ENCODE measurements around the gene NSG1.

NSG1 gene

GRCh38 chr4:4407299-4408131 lies 20.6 kb downstream of the NSG1 start:
- no peak for TF ChIP-seq TAF1 (IDR thresholded peaks at IDR 0.05; ENCODE audit: borderline replicate concordance, insufficient read depth, low read length)
- TF ChIP-seq SIN3A (IDR thresholded peaks at IDR 0.05; ENCODE audit: borderline replicate concordance, insufficient read depth, low read length) = no peak
- TF ChIP-seq POLR2AphosphoS5 (IDR thresholded peaks at IDR 0.05; ENCODE audit: low read depth, low read length) = no peak
- TF ChIP-seq FOXP2 (optimal IDR thresholded peaks at IDR 0.05; ENCODE audit: borderline replicate concordance, extremely low read depth, extremely low read length, insufficient read depth) = no peak
- no peak for TF ChIP-seq REST (IDR thresholded peaks at IDR 0.05; ENCODE audit: insufficient read depth in 1 of 2, low read depth in 2 of 2, low read length in 2 of 2)

GRCh38 chr4:4408132-4408523 lies 21.2 kb downstream of the NSG1 start:
- TF ChIP-seq FOXP2 (optimal IDR thresholded peaks at IDR 0.05; ENCODE audit: borderline replicate concordance, extremely low read depth, extremely low read length, insufficient read depth) (no peak), TAF1 (IDR thresholded peaks at IDR 0.05; ENCODE audit: borderline replicate concordance, insufficient read depth, low read length) (no peak)

GRCh38 chr4:4408576-4409335 lies 21.9 kb downstream of the NSG1 start:
- TF ChIP-seq TAF1 (IDR thresholded peaks at IDR 0.05; ENCODE audit: borderline replicate concordance, insufficient read depth, low read length) = no peak
- no peak for TF ChIP-seq FOXP2 (optimal IDR thresholded peaks at IDR 0.05; ENCODE audit: borderline replicate concordance, extremely low read depth, extremely low read length, insufficient read depth)
- no peak for TF ChIP-seq REST (IDR thresholded peaks at IDR 0.05; ENCODE audit: insufficient read depth in 1 of 2, low read depth in 2 of 2, low read length in 2 of 2)
- no peak for TF ChIP-seq POLR2AphosphoS5 (IDR thresholded peaks at IDR 0.05; ENCODE audit: low read depth, low read length)
- no peak for TF ChIP-seq SIN3A (IDR thresholded peaks at IDR 0.05; ENCODE audit: borderline replicate concordance, insufficient read depth, low read length)

GRCh38 chr4:4409416-4410115 lies 22.7 kb downstream of the NSG1 start:
- TF ChIP-seq POLR2AphosphoS5 (IDR thresholded peaks at IDR 0.05; ENCODE audit: low read depth, low read length) = no peak
- no peak for TF ChIP-seq FOXP2 (optimal IDR thresholded peaks at IDR 0.05; ENCODE audit: borderline replicate concordance, extremely low read depth, extremely low read length, insufficient read depth)
- no peak for TF ChIP-seq REST (IDR thresholded peaks at IDR 0.05; ENCODE audit: insufficient read depth in 1 of 2, low read depth in 2 of 2, low read length in 2 of 2)
- no peak for TF ChIP-seq TAF1 (IDR thresholded peaks at IDR 0.05; ENCODE audit: borderline replicate concordance, insufficient read depth, low read length)
- TF ChIP-seq SIN3A (IDR thresholded peaks at IDR 0.05; ENCODE audit: borderline replicate concordance, insufficient read depth, low read length) = no peak

- TF ChIP-seq TAF1 (IDR thresholded peaks at IDR 0.05; ENCODE audit: borderline replicate concordance, insufficient read depth, low read length) (no peak), SIN3A (IDR thresholded peaks at IDR 0.05; ENCODE audit: borderline replicate concordance, insufficient read depth, low read length) (no peak), REST (IDR thresholded peaks at IDR 0.05; ENCODE audit: insufficient read depth in 1 of 2, low read depth in 2 of 2, low read length in 2 of 2) (no peak), FOXP2 (optimal IDR thresholded peaks at IDR 0.05; ENCODE audit: borderline replicate concordance, extremely low read depth, extremely low read length, insufficient read depth) (no peak), POLR2AphosphoS5 (IDR thresholded peaks at IDR 0.05; ENCODE audit: low read depth, low read length) (no peak)
These were observed 23.4 kb downstream of the NSG1 start for GRCh38 chr4:4410271-4410670.
